ENCODE results near the gene PET100. TPM values are rescaled to one million over a fixed set of nuclear protein-coding genes. Genes with fewer than 3 reads are reported as not detected.

Gene PET100
- total RNA-seq, 1 donor from 2014 or later = 139 TPM

GRCh38 chr19:7637374-7638256 lies 8.0 kb downstream of the PET100 start:
- DNase-seq (ENCODE audit: low spot score in 2 of 2, unreplicated experiment in 2 of 2) = no peak
- peak overlapping the region; percentile 47 for H3K27ac Mint-ChIP-seq
- peaks cover 2% of the 10 kb centered on the region for H3K4me1 Mint-ChIP-seq
- peak overlapping the region; percentile 72 for H3K4me3 Mint-ChIP-seq
- H3K27me3 Mint-ChIP-seq (ENCODE audit: low read depth) = peaks cover 31% of the 10 kb centered on the region
- H3K36me3 Mint-ChIP-seq = no peaks in the 10 kb centered on the region
- no peaks in the 10 kb centered on the region for H3K9me3 Mint-ChIP-seq
- TF ChIP-seq, protein P1, sequence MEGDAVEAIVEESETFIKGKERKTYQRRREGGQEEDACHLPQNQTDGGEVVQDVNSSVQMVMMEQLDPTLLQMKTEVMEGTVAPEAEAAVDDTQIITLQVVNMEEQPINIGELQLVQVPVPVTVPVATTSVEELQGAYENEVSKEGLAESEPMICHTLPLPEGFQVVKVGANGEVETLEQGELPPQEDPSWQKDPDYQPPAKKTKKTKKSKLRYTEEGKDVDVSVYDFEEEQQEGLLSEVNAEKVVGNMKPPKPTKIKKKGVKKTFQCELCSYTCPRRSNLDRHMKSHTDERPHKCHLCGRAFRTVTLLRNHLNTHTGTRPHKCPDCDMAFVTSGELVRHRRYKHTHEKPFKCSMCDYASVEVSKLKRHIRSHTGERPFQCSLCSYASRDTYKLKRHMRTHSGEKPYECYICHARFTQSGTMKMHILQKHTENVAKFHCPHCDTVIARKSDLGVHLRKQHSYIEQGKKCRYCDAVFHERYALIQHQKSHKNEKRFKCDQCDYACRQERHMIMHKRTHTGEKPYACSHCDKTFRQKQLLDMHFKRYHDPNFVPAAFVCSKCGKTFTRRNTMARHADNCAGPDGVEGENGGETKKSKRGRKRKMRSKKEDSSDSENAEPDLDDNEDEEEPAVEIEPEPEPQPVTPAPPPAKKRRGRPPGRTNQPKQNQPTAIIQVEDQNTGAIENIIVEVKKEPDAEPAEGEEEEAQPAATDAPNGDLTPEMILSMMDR (IDR thresholded peaks at IDR 0.05; ENCODE audit: unreplicated experiment) = no peak

DNA sequence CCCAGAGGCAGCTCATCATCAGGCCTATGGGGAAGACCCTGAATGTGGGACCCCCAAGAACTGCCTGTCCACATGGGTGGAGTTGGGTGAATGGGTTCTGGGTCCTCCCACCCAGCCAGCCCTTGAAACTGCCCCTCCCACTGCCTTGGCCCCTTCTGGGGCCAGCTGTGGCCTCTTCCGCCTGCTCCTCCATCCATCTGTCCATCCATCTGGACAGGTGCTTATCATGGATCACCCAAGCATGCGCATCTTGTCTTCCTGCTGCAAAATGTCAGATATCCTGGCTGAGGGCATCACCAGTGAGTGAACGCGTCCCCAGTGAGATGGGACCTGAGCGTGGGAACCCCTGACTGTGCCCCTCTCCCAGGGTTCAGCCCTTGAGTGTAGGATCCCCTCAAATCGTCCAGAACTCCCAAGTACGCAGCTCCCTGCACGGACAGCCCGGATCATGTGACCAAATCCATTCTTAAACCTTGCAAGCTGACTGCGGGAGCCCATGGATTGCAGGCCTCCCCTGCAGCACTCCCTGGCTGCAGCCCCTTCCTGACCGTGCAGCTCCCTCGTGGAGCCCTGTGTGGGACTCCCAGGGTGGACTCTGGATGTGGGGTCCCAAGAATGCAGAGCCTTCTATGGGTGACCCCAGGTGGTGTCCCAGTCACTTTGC lies 9.3 kb downstream of the PET100 start:
- Mint-ChIP-seq H3K27ac (no peak overlapping the region), H3K4me1 (peaks cover 2% of the 10 kb centered on the region), H3K27me3 (ENCODE audit: low read depth) (peaks cover 31% of the 10 kb centered on the region), H3K4me3 (peak overlapping the region; percentile 33), H3K9me3 (no peaks in the 10 kb centered on the region), H3K36me3 (no peaks in the 10 kb centered on the region)
- no peak for DNase-seq (ENCODE audit: low spot score in 2 of 2, unreplicated experiment in 2 of 2)
- TF ChIP-seq, protein P1 (IDR thresholded peaks at IDR 0.05; ENCODE audit: unreplicated experiment) = no peak

DNA sequence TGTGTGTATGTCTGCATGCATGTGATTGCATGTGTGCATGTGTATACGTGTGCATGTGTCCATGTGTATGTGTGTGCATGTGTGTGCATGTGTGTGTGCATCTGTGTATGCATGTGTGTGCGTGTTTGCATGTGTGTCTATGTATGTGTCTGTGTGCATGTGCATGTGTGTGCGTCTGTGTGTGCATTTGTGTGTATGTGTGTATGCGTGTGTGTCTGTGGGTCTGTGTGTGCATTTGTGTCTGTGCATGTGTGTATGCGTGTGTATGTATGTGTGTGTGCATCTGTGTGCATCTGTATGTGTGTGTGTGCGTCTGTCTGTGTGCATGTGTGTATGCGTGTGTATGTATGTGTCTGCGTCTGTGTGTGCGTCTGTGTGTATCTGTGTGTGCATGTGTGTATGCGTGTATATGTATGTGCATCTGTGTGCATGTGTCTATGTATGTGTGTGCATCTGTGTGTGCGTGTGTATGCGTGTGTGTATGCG lies 10.3 kb downstream of the PET100 start:
- Mint-ChIP-seq H3K36me3 (peaks cover 4% of the 10 kb centered on the region), H3K9me3 (no peaks in the 10 kb centered on the region), H3K4me3 (no peak overlapping the region), H3K27me3 (ENCODE audit: low read depth) (peaks cover 28% of the 10 kb centered on the region), H3K4me1 (peaks cover 2% of the 10 kb centered on the region), H3K27ac (no peak overlapping the region)
- TF ChIP-seq, protein P1 (IDR thresholded peaks at IDR 0.05; ENCODE audit: unreplicated experiment) = no peak
- no peak for DNase-seq (ENCODE audit: low spot score in 2 of 2, unreplicated experiment in 2 of 2)

DNA sequence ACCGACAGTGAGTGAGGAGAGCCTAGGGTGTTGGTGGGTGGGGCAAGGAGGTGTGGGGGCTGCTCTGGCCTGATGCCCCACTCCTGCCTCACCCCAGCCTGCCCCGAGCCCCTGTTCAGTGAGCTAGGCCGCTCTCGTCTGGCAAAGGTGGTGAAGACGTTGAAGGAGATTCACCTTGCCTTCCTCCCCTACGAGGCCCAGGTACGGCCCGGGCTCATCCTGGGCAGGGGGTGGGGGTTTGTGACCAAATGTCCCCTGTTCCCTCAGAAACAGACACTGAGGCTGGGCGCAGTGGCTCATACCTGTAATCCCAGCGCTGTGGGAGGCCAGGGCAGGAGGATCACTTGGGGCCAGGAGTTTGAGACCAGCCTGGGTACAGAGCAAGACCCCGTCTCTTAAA lies 11.2 kb downstream of the PET100 start:
- Mint-ChIP-seq H3K27me3 (ENCODE audit: low read depth) (peaks cover 21% of the 10 kb centered on the region), H3K36me3 (peaks cover 4% of the 10 kb centered on the region), H3K27ac (no peak overlapping the region), H3K4me1 (peaks cover 2% of the 10 kb centered on the region), H3K4me3 (no peak overlapping the region), H3K9me3 (no peaks in the 10 kb centered on the region)
- no peak for DNase-seq (ENCODE audit: low spot score in 2 of 2, unreplicated experiment in 2 of 2)
- TF ChIP-seq, protein P1 (IDR thresholded peaks at IDR 0.05; ENCODE audit: unreplicated experiment) = no peak

GRCh38 chr19:7641290-7642276 lies 12.0 kb downstream of the PET100 start:
- peaks cover 4% of the 10 kb centered on the region for H3K36me3 Mint-ChIP-seq
- H3K4me3 Mint-ChIP-seq = no peak overlapping the region
- DNase-seq (ENCODE audit: low spot score in 2 of 2, unreplicated experiment in 2 of 2) = no peak
- no peaks in the 10 kb centered on the region for H3K4me1 Mint-ChIP-seq
- H3K27me3 Mint-ChIP-seq (ENCODE audit: low read depth) = peaks cover 14% of the 10 kb centered on the region
- no peak overlapping the region for H3K27ac Mint-ChIP-seq
- no peaks in the 10 kb centered on the region for H3K9me3 Mint-ChIP-seq
- TF ChIP-seq, protein P1 (IDR thresholded peaks at IDR 0.05; ENCODE audit: unreplicated experiment) = no peak
